CD4-positive, alpha-beta T cell treated with Interleukin-2 at 100 ng/mL for 4 hours (primary cell): Measurements from ENCODE around the gene RFX4.

ENCODE experiments used
- DNase-seq: peaks from one replicate; pipeline ENCODE4 v3.0.0-alpha.2; 2020; ENCODE audit warnings: low spot score

Gene RFX4

DNA sequence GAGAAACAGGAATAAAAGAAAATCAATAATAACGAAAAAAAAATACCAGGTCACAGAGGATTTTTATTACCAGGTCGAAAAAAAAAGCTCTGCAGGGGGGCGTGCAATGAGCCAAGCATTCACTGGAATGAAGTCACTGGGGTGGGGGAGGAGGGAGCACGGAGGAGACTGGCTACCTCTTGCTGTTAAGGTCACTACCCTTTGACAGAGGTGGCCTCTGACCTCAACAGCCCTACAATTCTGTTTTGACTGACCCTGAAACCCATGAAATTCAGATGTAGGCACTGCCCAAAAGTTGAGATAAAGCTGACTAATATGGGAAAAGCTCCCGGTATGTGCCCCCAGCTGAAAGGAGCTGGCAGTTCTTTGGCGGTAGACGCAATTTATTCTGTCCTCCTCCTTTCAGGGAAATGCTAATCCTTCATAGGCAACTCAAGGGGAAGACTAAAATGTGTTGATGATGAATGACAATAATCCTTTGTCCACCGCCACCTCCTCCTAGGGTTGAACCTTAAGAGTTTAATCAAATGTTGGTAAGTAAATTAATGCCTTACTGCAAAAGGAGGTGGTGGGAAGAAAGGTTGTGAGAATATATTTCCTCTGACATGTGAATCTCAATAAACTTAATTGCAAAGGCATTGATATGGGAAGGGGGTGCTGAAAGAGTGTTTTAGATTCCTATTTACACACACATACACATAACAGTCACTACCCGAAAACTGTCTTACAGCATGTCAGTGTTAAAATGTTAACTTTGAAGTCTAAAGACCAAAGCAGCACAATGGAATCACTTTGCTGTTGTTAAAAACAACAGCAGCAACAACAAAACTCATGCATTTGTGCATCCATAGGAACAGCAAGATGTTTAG is 185.4 kb downstream of the RFX4 start:
- DNase-seq: no peak

DNA sequence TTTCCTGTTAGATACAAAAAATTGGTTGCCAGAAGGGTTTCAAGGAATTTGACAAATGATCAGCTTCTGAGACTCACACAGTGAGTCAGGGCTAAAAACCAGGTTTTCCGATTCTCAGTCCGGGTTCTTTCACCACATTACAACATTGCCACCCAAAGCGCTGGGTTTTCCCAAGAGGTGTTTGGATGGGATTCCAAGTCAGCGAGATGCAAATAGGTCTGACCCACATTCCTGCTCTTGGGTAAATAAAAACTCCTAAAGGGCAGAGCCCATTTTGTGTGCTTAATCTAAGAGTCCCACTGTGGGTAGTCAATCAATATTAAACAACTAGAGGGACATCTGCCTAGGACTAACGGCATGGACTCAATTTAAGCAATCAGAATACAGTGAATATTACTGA is 186.3 kb downstream of the RFX4 start:
- no peak for DNase-seq

DNA sequence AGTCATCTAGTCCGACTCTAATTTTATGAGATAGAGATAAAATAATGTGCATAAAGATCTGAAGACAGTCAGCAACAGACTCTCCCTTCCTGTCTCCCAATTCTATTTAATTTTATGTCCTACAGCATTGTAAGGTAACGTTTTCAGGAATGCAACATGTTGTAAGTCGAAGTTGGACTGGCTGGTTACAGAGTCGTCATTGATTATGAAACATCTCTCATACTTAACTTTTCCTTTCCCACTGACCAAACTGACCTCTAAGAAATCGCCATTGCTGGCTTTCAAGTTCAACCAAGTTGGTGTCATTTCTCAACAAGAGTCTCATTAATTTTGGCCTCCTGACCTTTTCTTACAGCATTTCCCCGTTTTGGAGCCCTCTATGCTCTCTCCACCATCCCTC is 186.7 kb downstream of the RFX4 start:
- DNase-seq: no peak

DNA sequence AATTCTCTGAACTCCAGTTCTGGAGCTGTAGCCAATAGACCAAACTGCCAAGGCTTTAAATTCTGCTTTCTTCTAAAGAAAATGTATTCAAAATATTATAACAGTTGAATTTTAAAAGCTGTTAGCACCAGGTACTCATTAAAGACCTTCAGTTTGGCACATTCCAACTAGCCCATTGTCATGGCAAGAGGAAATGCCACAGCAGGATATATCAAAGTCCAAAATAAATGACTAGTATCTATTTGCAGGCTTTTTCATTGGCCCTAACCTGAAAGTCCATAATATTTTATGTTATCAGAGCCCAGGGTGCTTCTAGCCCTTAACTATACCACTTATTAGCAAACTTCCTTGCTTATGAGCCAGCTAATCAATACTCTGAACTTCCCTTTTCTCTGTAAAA is 188.6 kb downstream of the RFX4 start:
- no peak for DNase-seq

DNA sequence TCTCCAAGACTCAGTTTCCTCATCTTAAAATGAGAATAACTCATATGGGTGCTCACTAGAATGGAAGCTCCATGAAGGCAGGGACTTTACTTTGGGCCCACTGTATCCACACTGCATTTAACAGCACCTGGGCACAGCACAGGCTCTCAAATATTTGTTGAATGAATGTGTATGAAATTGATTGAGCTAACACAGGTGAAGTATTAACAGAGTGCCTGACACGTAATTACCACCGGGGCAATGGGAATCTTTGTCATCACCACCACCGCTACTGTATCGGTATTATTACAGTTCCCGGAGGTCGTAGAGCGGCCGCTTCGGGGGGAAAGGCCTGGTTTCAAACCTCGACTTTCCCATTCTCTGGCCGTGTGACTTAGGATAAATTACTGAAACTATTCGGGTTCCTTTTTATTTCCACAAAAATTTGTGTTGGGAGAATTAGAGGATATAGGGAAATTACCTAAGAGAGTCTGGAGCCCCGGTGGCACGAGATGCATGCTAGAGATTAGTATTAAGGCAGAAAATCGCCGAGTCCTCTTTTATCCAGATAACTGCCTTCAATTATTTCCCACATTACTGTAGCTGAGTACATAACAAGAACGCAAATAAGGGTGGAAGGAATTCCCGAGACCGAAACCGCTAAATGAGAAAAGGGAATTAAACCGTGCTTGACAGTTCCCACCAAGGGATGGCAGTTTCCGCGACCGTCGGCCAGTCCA is 190.6 kb downstream of the RFX4 start:
- no peak for DNase-seq

DNA sequence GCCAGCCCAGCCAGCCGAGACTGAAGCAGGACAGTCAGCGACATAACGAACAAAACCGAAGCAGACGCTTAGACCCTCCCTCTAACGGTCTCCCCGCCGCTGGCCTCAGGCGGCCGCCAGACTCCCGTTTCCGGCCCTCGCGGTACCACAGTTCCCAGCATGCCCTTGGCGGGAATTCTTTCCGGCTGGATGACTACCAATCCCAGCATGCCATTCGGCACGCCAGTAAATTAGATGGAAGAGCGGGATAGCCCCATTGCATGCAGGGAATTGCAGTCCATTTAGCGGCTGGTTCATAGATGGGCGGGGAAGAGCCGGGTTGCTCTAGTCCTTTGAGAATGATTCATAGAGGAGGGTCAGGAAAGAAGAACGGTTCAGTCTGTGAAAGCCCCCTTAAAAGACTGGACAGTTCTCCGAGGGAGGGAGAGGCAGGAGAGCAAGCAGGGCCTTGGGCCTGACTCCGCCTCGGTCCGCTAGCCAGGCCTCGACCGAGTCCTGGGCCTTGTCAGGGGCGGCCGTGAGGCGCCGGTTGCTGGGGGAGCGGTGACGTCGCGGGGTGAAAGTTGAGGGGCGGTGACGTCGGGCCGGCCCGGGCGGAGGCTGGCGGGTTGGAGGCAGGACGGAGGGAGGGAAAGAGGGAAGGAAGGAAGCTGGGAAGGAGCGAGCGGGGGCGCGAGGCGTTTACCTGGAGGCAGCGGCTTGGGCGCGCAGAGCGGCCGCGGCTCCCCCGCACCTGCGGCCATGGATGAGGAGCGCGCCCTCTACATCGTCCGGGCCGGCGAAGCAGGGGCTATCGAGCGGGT is 191.4 kb downstream of the RFX4 start, which contains the start of gene RIC8B:
RIC8B (plus strand) TSS at position 678 of the 803 bp plus-strand sequence; CDS start at position 742, 64 bp downstream.
- DNase-seq: peak; percentile 90

DNA sequence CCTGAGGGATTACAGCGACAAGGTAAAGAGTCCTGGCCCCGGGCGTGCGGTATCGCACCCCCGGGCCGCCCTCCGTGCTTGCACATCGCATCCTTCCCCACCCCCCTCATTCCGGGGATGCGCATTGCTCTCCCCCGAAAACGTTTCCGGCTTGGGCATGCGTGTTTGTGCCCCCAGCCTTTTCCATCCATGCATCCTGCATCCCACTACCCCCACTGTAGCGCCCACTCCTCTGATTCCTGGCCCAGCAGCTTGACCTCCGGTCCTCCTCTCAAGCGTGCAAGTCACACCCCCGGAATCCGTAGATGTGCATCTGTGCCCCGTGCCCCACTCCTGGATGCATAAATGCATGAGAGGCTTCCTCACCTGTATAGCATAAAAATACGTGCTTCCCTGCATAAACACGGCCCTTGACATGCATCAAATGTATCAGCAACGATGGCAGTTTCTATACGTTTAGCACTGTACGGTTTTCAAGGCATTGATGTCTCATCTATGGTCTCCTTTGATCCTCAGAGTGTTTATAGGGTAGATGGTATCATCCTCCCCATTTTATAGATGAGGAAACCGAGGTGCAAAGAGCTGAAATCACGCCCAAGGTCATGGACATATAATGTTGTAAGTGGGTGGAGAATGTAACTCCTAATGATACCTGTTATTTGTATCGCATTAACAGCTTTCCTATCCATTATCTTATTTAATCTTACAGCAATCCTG is 192.2 kb downstream of the RFX4 start:
- peak; percentile 12 for DNase-seq

DNA sequence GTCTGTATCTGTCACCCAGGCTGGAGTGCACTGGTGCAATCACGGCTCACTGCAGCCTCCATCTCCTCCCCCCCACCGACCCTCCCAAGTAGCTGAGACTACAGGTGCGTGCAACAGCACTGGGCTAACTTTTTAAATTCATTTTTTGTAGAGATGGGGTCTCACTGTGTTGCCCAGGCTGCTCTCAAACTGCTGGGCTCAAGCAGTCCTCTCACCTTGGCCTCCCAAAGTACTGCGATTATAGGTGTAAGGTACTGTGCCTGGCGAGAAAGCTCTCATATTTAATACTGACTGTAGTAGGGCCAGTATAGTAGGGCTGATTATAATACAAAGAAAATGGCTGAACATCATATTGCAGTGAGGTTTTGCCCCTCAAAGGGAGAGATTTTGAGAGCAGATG is 194.1 kb downstream of the RFX4 start:
- no peak for DNase-seq

DNA sequence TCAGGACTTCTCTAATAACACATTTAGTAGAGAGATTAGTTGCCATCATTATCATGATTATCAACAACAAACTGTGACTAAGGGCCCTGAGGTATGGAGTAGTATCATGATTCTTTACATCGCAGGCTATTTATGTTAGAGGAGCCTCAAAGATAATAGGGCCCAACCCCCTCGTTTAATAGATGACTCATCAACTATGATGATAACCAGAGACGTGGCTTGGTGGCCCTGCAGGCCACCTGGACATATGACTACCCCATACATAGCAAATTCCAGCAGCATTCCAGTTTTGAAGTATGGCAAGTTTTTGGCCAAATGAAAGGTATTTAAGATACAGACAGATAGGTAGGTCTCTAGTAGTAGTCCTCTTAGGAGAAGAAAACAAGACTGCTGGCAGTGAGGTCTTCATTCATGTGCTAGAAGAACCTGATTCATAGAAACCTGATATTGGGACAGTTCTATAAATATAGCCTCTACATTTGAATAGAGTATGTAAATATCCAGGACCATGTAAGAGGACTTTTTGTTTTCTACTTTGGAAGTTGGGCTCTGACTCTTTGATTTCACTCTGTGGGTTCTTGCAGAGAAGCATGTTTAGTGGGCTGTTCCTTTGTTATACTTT is 197.3 kb downstream of the RFX4 start:
- no peak for DNase-seq

DNA sequence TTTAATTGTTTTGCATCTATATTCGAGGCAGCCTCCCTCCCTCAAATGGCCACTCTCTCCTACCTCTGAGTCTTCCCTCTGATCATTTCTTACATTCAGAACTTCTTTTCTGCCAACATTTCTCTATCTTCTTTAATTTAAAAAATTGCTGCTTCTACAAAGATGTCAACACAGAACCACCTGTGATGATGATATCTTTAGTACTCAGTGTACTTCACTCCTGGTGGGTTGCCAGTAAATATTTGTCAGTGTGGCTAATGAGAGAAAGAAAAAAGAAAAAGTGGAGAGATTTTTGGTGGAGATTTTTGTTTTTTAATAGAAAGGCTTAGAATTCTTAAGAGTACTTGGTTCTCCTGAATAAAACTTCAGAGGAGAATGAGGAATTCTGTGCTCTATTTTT is 199.8 kb downstream of the RFX4 start:
- DNase-seq: no peak

DNA sequence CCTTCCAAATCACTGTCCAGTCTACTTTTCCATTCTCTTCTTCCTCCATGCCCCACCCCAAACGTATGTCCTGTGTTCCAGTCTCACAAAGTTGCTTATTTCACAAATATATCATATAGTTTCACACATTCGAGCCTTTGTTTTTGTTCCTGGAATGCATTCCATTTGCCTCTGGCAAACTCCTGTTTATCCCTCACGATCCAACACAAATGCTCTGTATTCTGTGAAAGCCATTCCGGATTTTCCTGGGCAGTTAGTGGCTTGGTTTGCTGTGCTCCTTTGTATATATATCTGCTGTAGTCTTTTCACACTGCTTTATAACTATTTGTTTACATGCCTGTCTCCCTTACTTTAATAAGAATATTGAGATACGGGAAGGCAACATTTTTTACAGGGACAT is 200.7 kb downstream of the RFX4 start:
- no peak for DNase-seq

DNA sequence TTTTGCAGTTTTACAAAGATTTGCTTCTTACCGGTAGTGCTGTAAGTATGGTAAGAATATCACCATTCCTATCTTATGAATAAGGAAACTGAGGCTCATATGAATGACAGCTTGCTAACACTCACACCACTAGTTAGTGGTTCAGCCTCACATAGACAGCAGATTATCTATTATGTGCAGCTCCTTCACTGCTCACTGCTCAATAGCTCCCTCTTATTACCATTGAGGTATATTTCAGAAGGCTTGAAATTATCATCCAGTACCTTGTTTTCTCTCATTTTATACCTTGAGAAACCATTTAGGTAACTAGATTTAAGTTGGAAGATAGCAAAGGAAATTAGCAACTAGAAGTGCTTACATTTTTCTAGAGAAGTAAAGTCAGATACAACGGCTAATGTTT is 207.2 kb downstream of the RFX4 start:
- DNase-seq: no peak

DNA sequence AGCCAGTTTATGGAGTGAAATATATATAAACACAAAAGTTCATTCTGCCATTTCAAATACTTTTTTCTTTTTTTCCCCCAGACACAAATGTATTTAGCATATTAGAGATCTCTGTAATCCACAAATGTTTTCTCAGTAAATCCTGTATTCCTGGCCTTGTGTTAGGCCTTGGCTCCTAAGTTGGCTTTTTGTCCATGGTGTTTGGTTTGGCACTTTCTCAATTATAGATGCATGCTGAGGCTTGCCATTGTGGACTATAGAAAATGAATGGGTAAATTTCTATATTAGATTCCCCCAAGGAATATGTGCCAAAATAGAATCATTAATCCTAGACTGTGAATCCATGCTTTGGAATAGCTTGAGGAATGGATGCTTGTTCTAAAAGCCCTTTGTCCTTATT is 208.7 kb downstream of the RFX4 start:
- DNase-seq: no peak

DNA sequence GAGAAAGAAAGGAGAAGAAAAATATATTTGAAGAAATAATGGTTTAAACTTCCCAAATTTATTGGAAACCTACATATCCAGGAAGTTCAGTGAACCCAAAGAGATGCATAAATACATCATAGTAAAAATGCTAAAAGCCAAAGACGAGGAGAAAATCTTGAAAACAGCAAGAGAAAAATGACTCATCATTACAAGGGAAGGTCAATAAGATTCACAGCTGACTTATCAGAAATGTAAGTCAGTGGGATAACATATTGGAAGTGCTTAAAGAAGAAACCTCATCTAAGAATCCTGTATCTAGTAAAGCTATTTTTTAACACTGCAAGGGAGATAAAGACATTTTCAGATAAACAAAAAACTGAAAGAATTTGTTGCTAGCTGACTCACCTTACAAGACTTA is 211.6 kb downstream of the RFX4 start:
- no peak for DNase-seq

DNA sequence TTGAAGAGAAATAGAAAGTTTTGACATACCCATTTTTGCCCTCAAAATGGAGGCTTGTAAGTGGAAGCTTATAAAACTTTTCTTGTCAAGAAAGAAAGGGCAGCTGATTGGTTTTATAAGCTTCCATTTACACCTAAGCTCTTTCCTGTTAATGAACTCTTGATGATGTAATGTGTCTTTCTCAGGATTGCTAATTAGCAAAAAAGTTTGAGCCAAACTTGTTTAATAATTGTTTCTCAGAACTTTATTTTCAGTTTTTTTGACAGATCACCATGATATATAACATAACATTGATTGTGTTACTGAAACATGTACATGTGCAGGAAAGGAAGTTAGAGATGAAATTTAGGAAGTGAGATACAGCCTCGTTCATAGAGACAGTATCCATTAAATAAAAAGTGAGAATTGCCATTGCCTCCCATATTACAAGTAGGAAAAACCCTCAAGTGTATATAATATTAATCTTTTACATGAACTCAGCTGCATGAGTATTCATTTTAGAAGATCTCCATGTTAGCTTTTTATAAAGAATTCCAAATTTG is 218.4 kb downstream of the RFX4 start:
- no peak for DNase-seq

DNA sequence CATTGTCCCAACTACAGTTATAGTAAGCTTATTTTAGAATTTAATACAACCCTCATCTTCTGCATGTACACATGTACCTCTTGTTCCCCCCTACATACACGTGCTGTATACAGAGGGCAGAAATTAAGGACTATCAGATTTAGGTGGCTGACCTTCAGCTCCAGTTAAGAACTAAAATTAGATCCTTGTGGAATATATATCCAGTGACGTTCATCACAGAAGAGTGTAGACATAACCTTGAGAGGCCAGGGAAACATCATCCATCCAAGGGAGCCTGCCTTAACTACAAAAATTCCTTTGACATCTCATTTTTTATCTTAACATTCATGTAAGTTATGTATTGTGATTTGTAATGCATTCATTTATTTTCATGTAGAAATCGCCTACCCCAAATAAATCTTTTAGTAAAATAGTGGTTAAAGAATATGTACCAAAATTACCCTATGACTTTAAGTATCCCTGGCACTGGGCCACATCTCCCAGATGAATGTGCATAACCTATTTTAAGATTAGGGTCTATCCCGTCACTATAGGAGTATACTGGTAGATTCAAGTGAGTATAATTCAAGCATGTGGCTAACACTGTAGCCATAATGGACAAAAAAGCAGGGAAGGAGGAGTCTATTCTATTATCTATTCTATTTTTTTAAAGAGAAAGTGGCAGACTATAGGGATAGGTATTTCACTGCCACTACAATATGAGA is 219.2 kb downstream of the RFX4 start:
- no peak for DNase-seq

DNA sequence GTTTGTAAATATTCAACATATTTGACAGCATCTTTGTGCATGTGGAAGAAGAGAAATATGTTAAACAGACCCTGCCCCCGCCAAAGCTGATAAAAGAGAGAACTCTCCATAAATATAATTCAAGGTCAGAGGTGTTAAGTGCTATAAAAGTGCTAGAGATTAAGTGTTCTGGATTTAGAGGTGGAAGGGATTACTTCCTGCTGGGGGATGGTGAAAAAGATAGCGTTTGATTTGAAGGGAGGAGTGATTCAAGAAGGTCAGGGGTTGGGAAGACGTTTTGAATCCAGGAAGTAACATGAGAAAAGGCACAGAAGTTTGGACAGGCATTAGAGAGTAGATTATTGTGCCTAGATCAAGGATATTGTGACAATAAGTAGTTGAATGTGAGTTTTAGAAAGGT is 221.9 kb downstream of the RFX4 start:
- DNase-seq: no peak
